ENCODE data around the gene ADARB2. TPM values are rescaled to one million over a fixed set of nuclear protein-coding genes. Genes with fewer than 3 reads are reported as not detected.

ADARB2 gene
- total and polyA plus RNA-seq, 2 experiments from 2014 or later, result 2.0 to 5.0 TPM

DNA sequence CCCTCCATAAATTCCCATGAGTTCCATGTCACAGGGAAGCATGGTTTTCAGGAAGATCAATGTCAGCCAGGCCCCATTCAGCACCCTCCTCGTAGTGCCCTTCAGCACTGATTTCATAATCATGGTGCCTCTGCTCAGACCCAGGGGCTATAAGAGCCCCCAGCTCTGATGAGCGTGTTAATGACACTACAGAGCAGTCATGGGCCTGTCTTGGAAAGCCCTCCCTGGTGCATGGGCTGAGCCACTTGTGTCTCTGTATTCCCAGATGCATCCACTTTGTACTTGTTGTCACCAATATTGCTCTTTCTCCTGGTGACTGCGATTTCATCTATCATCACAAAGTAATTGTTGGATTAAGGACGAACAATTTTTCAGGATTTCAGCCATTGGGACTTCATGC is 154.6 kb downstream of the ADARB2 start:
- no peaks in the 10 kb centered on the region for H4K20me1 ChIP-seq (replicated peaks; ENCODE audit: insufficient read depth)
- Mint-ChIP-seq H3K27me3 (ENCODE audit: insufficient read depth, low read depth, poor library complexity) (peaks cover 3% of the 10 kb centered on the region), H3K4me3 (no peak overlapping the region), H3K9me3 (peaks cover 5% of the 10 kb centered on the region; the same call in 1 of the 3 replicates), H3K36me3 (ENCODE audit: low read depth) (no peaks in the 10 kb centered on the region; the same call in 2 of the 3 replicates), H3K27ac (no peak overlapping the region), H3K4me1 (no peaks in the 10 kb centered on the region)
- ATAC-seq, result no peak
- no peak overlapping the region for H3K27ac ChIP-seq (ENCODE audit: low read depth)
- H3K36me3 ChIP-seq (ENCODE audit: insufficient read depth), result no peaks in the 10 kb centered on the region
- no peaks in the 10 kb centered on the region for H3K27me3 ChIP-seq (ENCODE audit: insufficient read depth)
- no peaks in the 10 kb centered on the region; the same call in 1 of the 2 replicates for H3K9me2 ChIP-seq (ENCODE audit: insufficient read depth)
- H3K4me1 ChIP-seq (ENCODE audit: insufficient read depth), result no peaks in the 10 kb centered on the region
- H3F3A ChIP-seq (replicated peaks; ENCODE audit: low read depth), result no peaks in the 10 kb centered on the region
- no peak overlapping the region for H3K4me2 ChIP-seq
- H3K79me2 ChIP-seq (replicated peaks; ENCODE audit: insufficient read depth), result no peaks in the 10 kb centered on the region
- H2AFZ ChIP-seq, result no peak overlapping the region
- no peak for DNase-seq (ENCODE audit: low spot score)
- no peak overlapping the region for H3K4me3 ChIP-seq
- TF ChIP-seq, protein P1, sequence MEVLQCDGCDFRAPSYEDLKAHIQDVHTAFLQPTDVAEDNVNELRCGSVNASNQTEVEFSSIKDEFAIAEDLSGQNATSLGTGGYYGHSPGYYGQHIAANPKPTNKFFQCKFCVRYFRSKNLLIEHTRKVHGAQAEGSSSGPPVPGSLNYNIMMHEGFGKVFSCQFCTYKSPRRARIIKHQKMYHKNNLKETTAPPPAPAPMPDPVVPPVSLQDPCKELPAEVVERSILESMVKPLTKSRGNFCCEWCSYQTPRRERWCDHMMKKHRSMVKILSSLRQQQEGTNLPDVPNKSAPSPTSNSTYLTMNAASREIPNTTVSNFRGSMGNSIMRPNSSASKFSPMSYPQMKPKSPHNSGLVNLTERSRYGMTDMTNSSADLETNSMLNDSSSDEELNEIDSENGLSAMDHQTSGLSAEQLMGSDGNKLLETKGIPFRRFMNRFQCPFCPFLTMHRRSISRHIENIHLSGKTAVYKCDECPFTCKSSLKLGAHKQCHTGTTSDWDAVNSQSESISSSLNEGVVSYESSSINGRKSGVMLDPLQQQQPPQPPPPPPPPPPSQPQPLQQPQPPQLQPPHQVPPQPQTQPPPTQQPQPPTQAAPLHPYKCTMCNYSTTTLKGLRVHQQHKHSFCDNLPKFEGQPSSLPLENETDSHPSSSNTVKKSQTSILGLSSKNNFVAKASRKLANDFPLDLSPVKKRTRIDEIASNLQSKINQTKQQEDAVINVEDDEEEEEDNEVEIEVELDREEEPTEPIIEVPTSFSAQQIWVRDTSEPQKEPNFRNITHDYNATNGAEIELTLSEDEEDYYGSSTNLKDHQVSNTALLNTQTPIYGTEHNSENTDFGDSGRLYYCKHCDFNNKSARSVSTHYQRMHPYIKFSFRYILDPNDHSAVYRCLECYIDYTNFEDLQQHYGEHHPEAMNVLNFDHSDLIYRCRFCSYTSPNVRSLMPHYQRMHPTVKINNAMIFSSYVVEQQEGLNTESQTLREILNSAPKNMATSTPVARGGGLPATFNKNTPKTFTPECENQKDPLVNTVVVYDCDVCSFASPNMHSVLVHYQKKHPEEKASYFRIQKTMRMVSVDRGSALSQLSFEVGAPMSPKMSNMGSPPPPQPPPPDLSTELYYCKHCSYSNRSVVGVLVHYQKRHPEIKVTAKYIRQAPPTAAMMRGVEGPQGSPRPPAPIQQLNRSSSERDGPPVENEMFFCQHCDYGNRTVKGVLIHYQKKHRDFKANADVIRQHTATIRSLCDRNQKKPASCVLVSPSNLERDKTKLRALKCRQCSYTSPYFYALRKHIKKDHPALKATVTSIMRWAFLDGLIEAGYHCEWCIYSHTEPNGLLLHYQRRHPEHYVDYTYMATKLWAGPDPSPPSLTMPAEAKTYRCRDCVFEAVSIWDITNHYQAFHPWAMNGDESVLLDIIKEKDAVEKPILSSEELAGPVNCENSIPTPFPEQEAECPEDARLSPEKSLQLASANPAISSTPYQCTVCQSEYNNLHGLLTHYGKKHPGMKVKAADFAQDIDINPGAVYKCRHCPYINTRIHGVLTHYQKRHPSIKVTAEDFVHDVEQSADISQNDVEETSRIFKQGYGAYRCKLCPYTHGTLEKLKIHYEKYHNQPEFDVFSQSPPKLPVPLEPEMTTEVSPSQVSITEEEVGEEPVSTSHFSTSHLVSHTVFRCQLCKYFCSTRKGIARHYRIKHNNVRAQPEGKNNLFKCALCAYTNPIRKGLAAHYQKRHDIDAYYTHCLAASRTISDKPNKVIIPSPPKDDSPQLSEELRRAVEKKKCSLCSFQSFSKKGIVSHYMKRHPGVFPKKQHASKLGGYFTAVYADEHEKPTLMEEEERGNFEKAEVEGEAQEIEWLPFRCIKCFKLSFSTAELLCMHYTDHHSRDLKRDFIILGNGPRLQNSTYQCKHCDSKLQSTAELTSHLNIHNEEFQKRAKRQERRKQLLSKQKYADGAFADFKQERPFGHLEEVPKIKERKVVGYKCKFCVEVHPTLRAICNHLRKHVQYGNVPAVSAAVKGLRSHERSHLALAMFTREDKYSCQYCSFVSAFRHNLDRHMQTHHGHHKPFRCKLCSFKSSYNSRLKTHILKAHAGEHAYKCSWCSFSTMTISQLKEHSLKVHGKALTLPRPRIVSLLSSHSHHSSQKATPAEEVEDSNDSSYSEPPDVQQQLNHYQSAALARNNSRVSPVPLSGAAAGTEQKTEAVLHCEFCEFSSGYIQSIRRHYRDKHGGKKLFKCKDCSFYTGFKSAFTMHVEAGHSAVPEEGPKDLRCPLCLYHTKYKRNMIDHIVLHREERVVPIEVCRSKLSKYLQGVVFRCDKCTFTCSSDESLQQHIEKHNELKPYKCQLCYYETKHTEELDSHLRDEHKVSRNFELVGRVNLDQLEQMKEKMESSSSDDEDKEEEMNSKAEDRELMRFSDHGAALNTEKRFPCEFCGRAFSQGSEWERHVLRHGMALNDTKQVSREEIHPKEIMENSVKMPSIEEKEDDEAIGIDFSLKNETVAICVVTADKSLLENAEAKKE (CRISPR knock-in tag; IDR thresholded peaks at IDR 0.05), result no peak
- TF ChIP-seq ETS1 (IDR thresholded peaks at IDR 0.05), result no peak
- TF ChIP-seq ZNF331 (CRISPR knock-in tag; IDR thresholded peaks at IDR 0.05; ENCODE audit: low read depth), result no peak
- TF ChIP-seq CREB1 (CRISPR knock-in tag; IDR thresholded peaks at IDR 0.05; ENCODE audit: low read depth), result no peak
- TF ChIP-seq POLR2AphosphoS5 (IDR thresholded peaks at IDR 0.05; ENCODE audit: low read depth), result no peak
- no peak for TF ChIP-seq NANOG (IDR thresholded peaks at IDR 0.05; ENCODE audit: borderline replicate concordance)
- no peak for TF ChIP-seq EZH2 (IDR thresholded peaks at IDR 0.05; ENCODE audit: low read depth, unreplicated experiment)
- no peak for TF ChIP-seq EZH2phosphoT487 (IDR thresholded peaks at IDR 0.05; ENCODE audit: unreplicated experiment)
- TF ChIP-seq STAT1 (IDR thresholded peaks at IDR 0.05; ENCODE audit: unreplicated experiment), result no peak
- TF ChIP-seq JUNB (IDR thresholded peaks at IDR 0.05; ENCODE audit: unreplicated experiment), result no peak
- TF ChIP-seq ZNF114 (CRISPR knock-in tag; IDR thresholded peaks at IDR 0.05), result no peak
- no peak for TF ChIP-seq REST (IDR thresholded peaks at IDR 0.05; ENCODE audit: unreplicated experiment)
